ENCODE measurements around the gene YY1.
A peak's percentile ranks its signal among the peaks of the same experiment; 100 is the strongest.
"Not testable (repeated sequence)": the region's sequence is repeated elsewhere in the genome, so short reads cannot be mapped to it uniquely, and the experiment has no call there.

YY1 gene

DNA sequence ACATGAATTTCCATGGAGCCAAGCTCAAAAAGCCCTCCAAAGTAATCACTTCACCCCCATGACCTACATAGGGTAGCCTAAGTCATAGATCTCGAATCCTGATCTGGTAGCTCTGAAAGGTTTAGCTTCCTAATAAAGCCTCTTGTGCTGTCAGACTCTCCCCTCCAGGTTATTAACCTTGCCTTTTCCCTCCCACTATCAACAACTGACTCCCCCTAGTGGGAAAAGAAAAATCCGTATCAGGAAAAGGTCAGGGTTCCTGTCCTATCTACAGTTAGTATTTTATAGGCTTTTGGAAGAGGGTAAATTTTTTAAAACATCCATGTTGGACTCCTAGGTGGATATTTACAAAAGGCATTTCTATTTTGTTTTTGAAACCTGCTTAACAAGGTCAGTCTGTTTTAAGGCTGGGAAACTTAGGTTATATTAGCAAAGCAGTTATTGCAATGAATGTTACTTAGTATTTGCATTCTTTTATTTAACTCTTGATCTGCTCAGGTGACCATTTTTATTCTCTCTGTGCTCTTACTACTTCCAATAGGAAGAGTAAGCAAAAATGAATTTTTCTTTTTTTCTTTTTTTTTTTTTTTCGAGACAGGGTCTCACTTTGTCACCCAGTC lies 8.0 kb downstream of the YY1 start:
- peak; percentile 28 to 58 for DNase-seq

DNA sequence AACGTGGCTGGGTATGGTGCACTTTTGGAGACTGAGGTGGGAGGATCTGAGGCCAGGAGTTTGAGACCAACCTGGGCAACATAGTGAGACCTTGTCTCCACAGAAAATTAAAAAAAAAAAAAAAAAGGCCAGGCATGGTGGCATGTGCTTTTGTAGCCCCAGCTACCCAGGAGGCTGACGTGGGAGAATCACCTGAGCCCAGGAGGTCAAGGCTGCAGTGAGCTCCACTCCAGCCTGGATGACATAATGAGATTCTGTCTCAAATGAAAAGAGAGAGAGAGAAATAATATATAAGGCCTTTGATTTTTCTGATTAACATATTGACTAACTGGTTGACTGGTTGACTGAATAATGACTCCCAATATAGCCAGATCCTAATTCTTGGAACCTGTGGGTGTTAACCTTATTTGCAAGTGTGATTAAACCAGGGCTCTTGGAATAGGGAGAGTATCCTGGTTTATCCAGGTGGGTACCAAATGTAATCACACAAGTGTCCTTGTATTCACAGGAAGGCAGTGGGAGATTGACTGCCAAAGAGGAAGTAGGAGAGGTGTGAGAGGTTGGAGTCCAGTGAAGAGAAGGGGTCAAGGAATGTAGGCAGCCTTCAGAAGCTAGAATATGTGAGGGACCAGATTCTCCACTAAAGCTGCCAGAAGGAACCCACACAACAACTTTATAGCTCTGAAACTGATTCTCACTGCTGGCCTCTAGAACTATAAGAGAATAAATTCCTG lies 12.0 kb downstream of the YY1 start:
- no peak for DNase-seq

DNA sequence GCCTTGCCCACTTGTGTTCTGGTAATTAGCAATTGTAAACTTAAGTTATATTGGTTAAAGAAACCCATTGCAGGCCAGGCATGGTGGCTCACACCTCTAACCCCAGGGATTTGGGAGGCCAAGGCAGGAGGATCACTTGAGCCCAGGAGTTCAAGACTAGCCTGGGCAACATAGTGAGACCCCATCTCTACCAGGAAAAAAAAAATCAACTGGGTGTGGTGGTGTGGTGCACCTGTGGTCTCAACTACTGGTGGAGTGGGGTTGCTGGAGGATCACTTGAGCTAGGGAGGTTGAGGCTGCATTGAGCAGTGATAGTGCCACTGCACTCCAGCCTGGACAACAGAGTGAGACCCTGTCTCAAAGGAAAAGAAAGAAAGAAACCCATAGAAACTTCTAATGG lies 13.7 kb downstream of the YY1 start:
- no peak for DNase-seq

DNA sequence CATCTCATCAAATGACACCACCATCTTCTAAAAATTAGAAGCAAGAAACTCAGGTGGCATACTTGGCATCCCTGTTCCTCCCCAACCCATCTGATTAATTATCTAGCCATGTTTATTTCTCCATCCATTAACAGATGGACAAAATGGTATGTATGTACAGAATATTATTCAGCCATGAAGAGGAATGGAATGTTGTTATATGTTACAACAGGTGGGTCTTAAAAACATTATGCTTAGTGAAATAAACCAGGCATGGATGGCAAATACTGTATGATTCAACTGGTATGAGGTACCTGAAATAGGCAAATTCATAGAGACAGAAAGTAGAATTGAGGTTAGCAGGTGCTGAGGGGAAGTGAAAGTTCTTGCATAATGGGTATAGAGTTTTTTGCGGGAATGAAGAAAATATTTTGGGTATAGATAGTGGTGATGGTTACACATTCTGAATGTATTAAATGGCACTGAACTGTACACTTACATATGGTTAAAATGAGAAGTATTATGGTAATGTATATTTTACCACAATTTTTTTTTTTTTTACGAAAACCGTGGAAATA lies 17.5 kb downstream of the YY1 start:
- DNase-seq: no peak

DNA sequence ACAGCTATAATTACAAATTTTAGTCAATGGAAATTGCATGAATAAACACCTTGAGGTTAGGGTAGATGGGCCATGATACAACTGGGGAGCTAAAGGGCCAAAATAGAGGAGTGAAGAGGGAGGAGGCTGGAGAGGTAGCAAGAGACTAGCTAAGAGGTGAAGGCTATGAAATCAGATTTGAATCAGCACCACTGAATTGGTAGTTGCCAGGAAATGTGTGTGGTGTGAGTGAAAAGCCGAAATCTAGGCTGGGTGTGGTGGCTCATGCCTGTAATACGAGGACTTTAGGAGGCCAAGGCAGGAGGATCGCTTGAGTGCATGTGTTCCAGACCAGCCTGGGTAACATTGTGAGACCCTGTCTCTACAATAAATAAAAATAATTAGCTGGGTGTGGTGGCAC lies 22.7 kb downstream of the YY1 start:
- no peak for DNase-seq

DNA sequence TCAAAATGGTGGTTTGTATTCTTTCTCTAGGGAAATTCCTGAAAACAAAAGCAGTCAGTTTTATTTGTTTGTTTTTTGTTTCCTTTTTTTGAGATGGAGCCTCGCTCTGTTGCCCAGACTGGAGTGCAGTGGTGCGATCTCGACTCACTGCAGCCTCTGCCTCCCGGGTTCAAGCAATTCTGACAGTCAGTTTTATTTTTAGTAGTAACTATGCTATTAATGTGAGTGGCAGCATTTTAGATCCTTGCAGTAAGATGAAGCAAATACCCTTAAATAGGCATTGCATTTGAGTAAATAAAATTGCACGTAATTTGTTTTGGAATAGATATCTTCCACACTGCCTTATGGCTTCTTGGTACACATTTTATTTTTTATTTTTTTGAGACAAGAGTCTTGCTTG lies 23.6 kb downstream of the YY1 start:
- DNase-seq: no peak

DNA sequence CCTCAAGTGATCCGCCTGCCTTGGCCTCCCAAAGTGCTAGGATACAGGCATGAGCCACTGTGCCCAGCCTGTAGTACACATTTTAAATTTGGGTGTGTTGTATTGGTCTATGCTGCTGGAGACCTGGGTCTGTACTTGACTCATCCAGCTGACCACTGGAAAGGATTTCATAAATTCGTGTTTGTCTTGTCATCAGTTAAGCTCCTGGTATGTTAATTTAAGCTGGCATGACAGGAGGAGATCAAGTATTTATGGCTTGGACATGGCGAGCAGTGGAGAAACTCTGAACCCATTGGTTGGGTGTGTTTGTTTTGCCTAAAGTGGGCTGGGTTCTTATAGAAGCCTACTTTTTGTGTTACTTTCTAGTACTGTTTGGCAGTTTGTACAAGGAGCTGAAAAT lies 24.2 kb downstream of the YY1 start:
- no peak for DNase-seq

DNA sequence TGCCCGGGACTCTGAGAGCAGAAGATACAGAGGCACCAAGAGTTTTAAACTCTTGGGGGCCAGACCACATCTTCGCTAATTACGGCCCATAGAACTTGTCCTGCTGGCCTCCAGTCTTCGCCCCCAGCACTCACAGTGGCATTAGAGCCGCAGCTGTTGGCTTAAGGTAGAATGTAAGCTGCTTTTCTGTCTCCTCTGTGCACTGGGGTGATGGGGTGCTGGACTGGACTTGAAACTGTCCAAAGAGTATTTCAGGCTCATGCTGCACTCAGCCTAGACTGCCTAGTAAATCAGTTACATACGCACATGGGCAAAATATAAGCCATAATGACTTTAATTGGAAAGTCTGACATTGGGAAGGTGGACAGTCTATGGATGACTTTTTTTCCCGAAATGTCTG lies 29.0 kb downstream of the YY1 start:
- DNase-seq: no peak

DNA sequence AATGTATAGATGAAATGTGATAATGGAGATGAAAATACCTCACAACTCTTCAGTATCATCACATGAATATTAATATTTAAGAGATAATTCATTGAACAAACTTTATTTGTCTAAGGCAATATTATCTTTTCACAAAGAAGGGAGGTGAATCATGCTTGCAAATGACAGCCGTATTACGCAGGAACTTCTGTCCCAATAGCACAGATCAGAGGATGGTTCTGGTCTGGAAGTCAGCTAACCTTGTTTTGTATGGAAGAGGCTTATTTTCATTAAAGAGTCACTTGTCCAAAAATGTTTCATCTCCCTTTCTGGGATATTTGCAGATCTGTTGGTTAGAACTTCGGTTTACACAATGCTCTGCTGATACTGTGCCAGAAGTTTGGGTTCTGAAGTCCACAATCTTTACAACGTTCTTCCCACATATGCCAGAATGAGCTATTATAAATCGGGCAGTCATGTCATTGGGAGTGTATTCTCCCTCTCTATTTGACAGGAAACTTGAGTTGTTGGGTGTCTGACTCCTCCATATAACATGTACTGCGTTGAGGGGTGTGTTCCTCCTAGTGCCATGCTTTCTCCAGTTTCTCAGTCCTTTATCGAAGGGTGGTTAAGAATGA lies 29.8 kb downstream of the YY1 start:
- DNase-seq: no peak

DNA sequence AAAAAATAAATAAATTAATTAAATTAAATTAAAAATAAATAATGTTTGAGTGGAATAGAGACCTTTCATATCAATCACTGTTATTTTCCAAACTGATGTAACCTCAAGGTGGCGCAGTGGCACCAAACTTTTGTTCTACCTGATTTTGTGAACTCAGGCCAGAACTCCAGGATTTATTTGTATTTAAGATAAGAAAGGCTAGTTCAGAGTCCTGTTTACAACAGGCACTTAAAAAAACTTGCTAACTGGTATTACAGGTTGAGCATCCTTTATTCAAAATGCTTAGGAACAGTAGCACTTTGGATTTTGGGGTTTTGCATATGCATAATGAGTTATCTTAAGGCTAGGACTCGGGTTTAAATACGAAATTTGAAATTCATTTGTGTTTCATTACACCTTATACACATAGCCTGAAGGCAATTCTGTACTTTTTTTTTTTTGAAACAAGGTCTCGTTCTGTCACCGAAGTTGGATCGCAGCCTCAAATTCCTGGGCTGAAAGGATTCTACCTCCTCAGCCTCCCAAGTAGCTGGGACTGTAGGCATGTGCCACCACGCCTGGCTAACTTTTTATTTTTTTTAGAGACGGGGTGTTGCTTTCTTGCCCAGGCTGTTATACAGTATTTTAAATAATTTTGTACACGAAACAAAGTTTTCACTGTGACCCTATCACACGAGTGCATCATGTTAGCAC lies 32.4 kb downstream of the YY1 start:
- no peak for DNase-seq

DNA sequence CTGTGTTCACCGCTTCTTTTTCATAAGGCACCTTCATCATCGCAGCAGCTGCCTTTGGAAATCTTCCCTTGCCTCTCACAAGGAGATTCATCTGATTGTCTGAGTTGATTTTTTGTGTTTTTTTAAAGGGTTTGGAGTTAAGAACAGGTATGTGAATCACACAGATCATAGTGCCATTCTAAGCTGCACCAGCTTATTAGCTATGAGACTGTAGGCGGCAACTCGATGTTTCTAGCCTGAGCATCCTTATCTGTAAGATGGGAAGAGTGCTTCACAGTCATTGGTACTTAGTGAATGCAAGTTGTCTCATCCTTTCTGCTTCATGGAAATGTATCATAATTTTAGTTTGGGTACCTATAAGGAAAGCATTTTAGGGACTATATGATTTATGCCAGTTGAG lies 35.3 kb downstream of the YY1 start:
- DNase-seq: no peak

DNA sequence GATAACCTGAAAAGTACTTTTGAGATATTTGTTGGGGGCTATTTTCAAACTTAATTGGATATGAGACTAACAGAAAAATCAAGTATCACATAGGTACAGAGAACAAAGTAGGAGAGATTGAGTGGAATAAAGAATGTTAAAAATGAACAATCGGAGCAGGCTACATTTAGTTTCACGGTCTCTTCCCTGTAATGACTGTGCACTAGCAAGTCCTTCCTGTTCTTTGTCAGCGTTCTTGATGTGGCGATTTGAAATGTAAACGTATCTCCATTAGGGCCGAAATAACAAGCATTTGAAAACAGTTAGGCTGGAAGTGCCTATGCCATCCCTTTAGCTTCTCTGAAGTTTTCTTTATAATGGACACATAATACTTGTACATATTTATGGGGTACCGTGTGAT lies 36.3 kb downstream of the YY1 start:
- DNase-seq: no peak

DNA sequence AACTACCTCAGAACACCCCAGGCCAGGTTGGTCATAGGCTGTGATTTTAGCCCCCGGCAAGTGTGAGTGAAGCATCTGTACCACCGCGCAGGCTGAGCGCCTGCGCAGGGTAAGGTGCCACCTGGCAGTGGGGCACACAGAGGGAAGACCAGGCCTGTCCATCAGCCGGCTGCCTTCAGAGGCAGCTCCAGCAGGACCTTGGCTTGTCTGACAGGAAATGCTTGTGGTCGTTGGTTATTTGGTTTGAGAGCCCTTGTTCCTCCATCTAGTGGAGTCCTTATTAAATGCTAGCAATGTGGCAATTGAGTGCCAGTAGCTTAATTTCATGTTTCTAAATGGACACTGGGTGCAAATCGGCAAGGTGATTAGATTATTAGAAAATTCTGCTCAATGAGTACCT lies 39.8 kb downstream of the YY1 start:
- peak; percentile 56 to 76 for DNase-seq

DNA sequence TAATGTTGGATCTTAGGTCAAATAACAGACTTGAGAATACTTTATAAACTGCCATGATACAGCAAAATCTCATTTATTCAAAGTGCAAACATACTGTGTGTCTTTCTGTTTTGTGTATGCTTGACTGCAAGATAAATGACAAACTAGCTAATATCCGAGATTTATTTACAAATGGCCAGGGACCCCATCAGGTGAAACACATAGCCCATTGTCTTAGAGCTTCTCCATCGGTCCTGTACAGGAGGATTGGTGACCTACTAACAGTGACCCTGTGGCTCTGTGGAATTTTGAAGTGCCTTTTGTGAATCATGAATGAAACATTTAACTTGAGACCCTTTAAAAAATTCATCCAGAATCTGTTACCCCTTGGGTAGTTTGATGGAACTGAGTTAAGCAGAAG lies 40.2 kb downstream of the YY1 start:
- no peak for DNase-seq

DNA sequence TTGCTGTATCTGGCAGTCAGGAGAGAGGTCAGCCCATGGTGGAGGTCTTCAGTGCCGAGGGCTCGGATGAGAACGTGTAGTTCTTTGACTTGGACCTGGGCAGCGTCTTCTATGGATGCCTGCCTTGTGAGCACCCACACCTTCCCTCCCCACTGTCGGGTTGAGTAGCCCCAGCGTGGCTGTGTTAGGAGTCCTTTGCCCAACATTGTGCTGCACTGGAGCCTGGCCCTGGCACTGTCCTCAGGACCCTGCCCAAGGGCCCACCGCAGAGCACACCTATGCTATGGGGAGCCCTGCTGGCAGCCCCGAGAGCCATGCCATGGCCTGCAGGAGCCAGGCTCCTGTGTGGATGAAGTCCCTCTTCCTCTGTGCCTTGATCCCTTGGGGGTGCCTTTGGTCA lies 40.6 kb downstream of the YY1 start:
- no peak for DNase-seq

DNA sequence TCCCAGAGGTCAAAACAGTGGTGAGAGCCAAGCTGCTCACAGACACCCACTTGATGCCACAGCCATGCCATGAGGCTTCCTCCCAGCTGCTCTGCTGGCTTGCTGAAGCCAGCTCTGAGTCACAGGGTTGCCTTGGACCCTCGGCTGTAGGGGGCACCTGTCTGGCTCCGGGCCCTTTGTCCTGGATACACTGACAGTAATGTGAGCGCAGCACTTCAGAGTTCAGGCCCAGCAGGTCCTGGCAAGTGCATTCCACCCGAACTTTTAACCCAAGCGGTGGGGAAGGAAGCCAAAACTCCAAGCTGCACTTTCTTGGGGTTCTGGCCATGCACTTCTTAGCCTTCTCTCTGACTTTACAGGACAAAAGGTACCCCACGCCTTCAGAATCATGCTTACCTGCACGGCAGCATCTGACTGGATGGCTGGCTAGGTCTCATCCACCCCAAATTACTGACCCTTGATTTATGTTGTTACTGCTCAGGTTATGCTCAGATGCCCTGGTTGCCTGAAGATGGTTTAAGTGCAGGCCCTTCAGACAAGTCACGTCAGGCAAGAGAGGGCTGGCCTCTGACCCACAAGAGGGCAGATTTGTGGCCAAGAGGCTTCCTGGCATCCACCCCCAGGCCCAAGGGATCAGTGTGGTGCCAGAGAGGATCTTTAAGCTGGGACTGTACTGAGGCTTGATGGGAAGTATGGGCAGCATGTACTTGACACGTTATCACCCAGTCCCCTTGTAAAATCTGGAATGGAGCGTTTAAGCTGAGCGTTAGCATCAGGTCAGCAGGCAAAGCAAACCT lies 42.5 kb downstream of the YY1 start:
- no peak for DNase-seq

DNA sequence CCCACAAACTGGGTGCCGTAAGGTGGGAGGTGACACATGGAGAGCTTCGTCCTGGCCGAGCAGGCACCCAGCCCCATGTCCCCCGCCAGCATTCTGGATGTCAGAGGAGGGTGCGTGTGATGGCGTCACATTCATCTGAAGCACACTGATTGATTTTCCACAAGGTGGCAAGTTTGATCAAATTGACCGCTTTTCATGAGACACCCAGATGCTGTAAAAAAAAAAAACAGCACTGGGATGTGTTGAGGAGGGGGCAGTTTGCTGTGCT lies 43.1 kb downstream of the YY1 start:
- DNase-seq: no peak

DNA sequence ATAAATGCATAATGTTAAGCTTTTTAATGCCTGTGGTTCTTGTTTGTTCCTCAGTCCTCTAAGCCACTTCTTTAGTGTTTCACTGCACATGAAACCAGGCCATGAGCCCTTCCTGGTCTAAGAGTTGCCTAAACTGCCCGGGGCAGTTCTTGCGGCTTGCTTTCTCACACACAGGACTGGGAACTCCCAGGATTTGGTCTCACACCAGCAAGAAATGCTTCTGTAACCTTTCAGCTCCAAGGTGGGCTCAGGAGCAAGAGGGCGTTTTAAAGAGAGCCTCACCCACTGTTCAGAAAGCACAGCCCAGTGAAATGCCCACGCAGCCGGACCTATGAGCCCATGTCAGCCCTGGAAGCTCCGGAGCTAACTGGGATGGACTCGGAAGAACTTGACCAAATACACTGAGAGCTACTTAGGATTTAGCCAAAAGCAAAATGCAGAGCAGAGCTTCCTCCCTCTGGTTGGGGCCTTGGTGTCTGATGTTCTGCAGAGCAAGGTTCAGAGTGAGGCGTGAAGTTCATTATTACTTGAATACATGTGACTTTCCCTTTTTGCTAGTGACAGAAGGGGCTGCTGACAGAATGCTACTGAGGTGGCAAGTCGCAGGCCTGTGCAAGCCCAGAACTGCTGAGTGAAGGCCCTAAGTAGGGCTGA lies 43.9 kb downstream of the YY1 start:
- DNase-seq: no peak

DNA sequence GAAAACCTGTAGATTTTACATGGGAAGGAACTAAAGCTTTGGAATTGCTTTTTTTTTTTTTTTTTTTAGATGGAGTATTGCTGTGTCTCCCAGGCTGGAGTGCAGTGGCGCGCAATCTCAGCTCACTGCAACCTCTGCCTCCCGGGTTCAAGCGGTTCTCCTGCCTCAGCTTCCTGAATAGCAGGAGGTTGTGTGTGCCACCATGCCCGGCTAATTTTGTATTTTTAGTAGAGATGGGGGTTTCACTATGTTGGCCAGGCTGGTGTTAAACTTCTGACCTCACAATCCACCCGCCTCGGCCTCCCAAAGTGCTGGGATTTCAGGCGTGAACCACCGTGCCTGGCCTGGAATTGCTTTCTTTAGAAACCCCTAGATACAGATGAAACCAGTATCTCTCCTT lies 44.5 kb downstream of the YY1 start:
- DNase-seq: not testable (repeated sequence)

DNA sequence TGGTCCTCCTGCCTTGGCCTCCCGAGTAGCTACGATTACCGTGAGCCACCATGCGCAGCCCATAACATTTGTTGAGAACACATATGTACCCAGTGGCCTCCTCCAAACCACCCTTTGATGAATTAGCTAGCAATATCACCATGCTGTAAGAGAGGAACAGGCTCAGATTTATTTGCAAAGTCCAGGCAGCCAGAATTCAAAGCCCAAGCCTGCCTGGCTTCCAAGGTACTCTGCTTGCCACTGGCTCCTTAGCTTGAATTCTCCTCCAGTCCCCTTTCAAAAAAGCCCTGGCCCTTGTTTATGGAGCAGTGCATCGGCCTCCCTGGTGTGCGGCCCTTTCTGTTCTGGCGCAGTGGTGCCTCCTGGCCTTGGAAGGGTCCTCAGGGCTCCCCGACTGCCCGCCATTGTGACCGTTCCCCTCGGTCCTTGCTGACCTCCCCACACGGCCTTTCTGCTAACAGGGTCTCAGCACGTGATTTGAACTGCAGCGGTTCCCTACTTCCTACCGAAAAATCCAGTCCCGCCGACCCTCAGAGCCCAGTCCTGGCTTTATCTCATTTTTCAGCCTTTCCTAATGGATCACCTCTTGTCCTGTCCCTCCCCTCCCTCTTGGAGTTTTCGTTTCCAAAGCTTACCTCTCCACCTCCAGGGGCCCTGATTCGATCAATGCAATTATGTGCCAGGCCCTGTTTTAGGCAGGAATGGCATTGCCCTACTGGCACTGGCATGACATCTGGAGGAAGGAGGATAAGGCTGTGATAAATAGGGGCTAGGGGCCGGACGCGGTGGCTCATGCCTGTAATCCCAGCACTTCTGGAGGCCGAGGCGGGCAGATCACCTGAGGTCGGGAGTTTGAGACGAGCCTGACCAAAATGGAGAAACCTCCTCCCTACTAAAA lies 45.3 kb downstream of the YY1 start:
- DNase-seq: no peak
